Activated T-cell treated with anti-CD3 and anti-CD28 coated beads for 24 hours (primary cell): ENCODE results near the gene CD69.
"Not testable (repeated sequence)": the region's sequence is repeated elsewhere in the genome, so short reads cannot be mapped to it uniquely, and the experiment has no call there.

Source experiments
- DNase-seq: peaks from one replicate; pipeline ENCODE4 v3.0.0-alpha.2; 2020; ENCODE audit warnings: low read depth

The CD69 gene

GRCh38 chr12:9717070-9717925, 43.4 kb downstream of the CD69 start:
- no peak for DNase-seq

GRCh38 chr12:9713032-9713558, 47.6 kb downstream of the CD69 start:
- DNase-seq = not testable (repeated sequence)

GRCh38 chr12:9711664-9712063, 49.0 kb downstream of the CD69 start:
- no peak for DNase-seq

GRCh38 chr12:9710584-9711375, 49.9 kb downstream of the CD69 start:
- no peak for DNase-seq

GRCh38 chr12:9708853-9709252, 51.8 kb downstream of the CD69 start:
- no peak for DNase-seq

- peak; percentile 54 for DNase-seq
Measured at GRCh38 chr12:9707864-9708808, 52.6 kb downstream of the CD69 start.

GRCh38 chr12:9707356-9707755, 53.3 kb downstream of the CD69 start:
- no peak for DNase-seq

- DNase-seq = no peak
Measured at GRCh38 chr12:9706086-9706685, 54.5 kb downstream of the CD69 start.

- DNase-seq = not testable (repeated sequence)
Measured at GRCh38 chr12:9704561-9704960, 56.1 kb downstream of the CD69 start.
